Testis (tissue), 2 donors: Measurements from ENCODE around the gene HMGCS2.

Source experiments
- POLR2A ChIP-seq: fragments of 450-650 bp; IDR thresholded peaks from one replicate; pipeline ENCODE4 v1.6.1; 2017; ENCODE audit warnings: antibody characterized with exemption, mild to moderate bottlenecking, moderate library complexity
- TF ChIP-seq, protein P1 (sequence below), 3 experiments: fragments of 450-650 bp in 2 of 3; fragments of 200-600 bp in 1 of 3; sonication (generic) in 1 of 3; IDR thresholded peaks; one replicate each; pipeline ENCODE4 v1.5.1; 2016 to 2019; ENCODE audit warnings: antibody characterized with exemption in 3 of 3, mild to moderate bottlenecking in 2 of 3, moderate library complexity in 1 of 3

DNA sequence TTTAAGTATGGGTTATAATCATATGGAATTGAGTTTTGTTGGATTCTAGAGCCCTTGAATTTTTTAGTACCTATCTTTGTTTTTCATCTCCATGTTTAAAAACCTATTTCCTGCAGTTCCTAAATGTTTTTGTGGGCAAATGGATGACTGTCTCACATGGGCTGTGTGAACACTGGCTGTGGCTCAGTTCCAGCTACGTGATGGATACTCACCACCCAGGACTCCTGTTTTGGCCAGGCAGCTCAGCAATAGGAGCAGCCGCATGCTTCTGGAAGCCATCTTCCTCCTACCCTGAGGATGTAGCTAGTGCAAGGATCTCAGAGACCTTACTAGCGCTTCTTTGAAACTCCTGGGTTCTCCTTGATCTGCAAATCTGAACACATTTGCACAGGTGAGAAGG, 39.8 kb upstream of the HMGCS2 start:
- TF ChIP-seq, protein P1, sequence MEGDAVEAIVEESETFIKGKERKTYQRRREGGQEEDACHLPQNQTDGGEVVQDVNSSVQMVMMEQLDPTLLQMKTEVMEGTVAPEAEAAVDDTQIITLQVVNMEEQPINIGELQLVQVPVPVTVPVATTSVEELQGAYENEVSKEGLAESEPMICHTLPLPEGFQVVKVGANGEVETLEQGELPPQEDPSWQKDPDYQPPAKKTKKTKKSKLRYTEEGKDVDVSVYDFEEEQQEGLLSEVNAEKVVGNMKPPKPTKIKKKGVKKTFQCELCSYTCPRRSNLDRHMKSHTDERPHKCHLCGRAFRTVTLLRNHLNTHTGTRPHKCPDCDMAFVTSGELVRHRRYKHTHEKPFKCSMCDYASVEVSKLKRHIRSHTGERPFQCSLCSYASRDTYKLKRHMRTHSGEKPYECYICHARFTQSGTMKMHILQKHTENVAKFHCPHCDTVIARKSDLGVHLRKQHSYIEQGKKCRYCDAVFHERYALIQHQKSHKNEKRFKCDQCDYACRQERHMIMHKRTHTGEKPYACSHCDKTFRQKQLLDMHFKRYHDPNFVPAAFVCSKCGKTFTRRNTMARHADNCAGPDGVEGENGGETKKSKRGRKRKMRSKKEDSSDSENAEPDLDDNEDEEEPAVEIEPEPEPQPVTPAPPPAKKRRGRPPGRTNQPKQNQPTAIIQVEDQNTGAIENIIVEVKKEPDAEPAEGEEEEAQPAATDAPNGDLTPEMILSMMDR (IDR thresholded peaks at IDR 0.05) = no peak
- no peak for TF ChIP-seq POLR2A
